IMR-90 (cell line): Measurements from ENCODE around the gene IL23R. TPM values are rescaled to one million over a fixed set of nuclear protein-coding genes. Genes with fewer than 3 reads are reported as not detected.

Experiments used
- ATAC-seq: fragments of 200-7000 bp; cut with Tn5 transposase; 2 replicates; pipeline ENCODE4 v1.9.1; 2020; ENCODE audit warnings: low read depth, mild to moderate bottlenecking, moderate library complexity
- BruUV-seq: library from RNA; stranded (reverse); fragments of 400-500 nt; replicated peaks from 2 replicates; lab custom pipeline; 2021; lab: Mats Ljungman, UMichigan
- CTCF ChIA-PET: fragments of 300-600 bp; formaldehyde crosslinking; extraction: SDS; loops from one replicate; lab custom pipeline; 2021; ENCODE audit warnings: antibody characterized with exemption; lab: Yijun Ruan, JAX
- POLR2A ChIA-PET: fragments of 300-600 bp; sonication (Branson Sonifier 250); formaldehyde crosslinking; loops from one replicate; lab custom pipeline; 2022; ENCODE audit warnings: antibody characterized with exemption; ENCODE audit not compliant: unreplicated experiment; lab: Charles Lee
- DNase-seq: peaks from one replicate; pipeline ENCODE4 v3.0.0; 2013
- H2AFZ ChIP-seq: replicated peaks from 2 replicates; pipeline ENCODE3; 2013; ENCODE audit warnings: low read length, mild to moderate bottlenecking; ENCODE audit not compliant: poor library complexity
- H2AK5ac ChIP-seq: 2 replicates; pipeline ENCODE4 v1.6.1; 2013; ENCODE audit warnings: low read depth, low read length, inconsistent platforms
- H2AK9ac ChIP-seq: replicated peaks from 2 replicates; pipeline ENCODE3; 2013; ENCODE audit warnings: mild to moderate bottlenecking, low read depth, low read length, moderate library complexity; ENCODE audit not compliant: poor library complexity
- H2BK120ac ChIP-seq: 2 replicates; pipeline ENCODE4 v1.6.1; 2013; ENCODE audit warnings: low read depth, low read length, inconsistent platforms
- H2BK15ac ChIP-seq: 3 replicates; pipeline ENCODE4 v1.6.1; 2013; ENCODE audit warnings: low read depth, low read length, inconsistent platforms
- H2BK20ac ChIP-seq: 2 replicates; pipeline ENCODE4 v1.6.1; 2013; ENCODE audit warnings: low read depth, mild to moderate bottlenecking, inconsistent platforms, low read length, moderate library complexity
- H2BK5ac ChIP-seq: 2 replicates; pipeline ENCODE4 v1.6.1; 2013; ENCODE audit warnings: mild to moderate bottlenecking, low read depth, low read length, inconsistent platforms; ENCODE audit not compliant: poor library complexity, severe bottlenecking
- H3K14ac ChIP-seq: replicated peaks from 2 replicates; pipeline ENCODE4 v1.6.1; 2013; ENCODE audit warnings: low read depth, low read length, inconsistent platforms
- H3K18ac ChIP-seq: 2 replicates; pipeline ENCODE4 v1.6.1; 2013; ENCODE audit warnings: low read depth, low read length, control low read depth
- H3K23ac ChIP-seq: 2 replicates; pipeline ENCODE4 v1.6.1; 2013; ENCODE audit warnings: low read depth, low read length, inconsistent platforms
- H3K27ac ChIP-seq: 2 replicates; pipeline ENCODE4 v1.5.1; 2013; ENCODE audit warnings: mild to moderate bottlenecking, control low read depth, low read length; ENCODE audit not compliant: insufficient read depth
- H3K27me3 ChIP-seq: 2 replicates; pipeline ENCODE4 v1.6.1; 2013; ENCODE audit warnings: low read length; ENCODE audit not compliant: control insufficient read depth, insufficient read depth
- H3K36me3 ChIP-seq: 2 replicates; pipeline ENCODE4 v1.6.1; 2013; ENCODE audit warnings: low read length, mixed read lengths; ENCODE audit not compliant: control insufficient read depth, insufficient read depth
- H3K4ac ChIP-seq: 2 replicates; pipeline ENCODE4 v1.6.1; 2013; ENCODE audit warnings: low read depth, low read length, inconsistent platforms
- H3K4me1 ChIP-seq: 2 replicates; pipeline ENCODE4 v1.6.1; 2013; ENCODE audit warnings: low read length, mixed read lengths; ENCODE audit not compliant: control insufficient read depth, insufficient read depth
- H3K4me2 ChIP-seq: 2 replicates; pipeline ENCODE4 v1.6.1; 2013; ENCODE audit warnings: low read depth, mild to moderate bottlenecking, control low read depth, low read length, moderate library complexity
- H3K4me3 ChIP-seq: 2 replicates; pipeline ENCODE4 v1.5.1; 2013; ENCODE audit warnings: low read depth, mild to moderate bottlenecking, control low read depth, low read length, moderate library complexity; ENCODE audit not compliant: insufficient read depth
- H3K56ac ChIP-seq: 2 replicates; pipeline ENCODE4 v1.6.1; 2013; ENCODE audit warnings: low read length, inconsistent platforms; ENCODE audit not compliant: insufficient read depth; ENCODE audit errors: extremely low read depth
- H3K79me1 ChIP-seq, 2 experiments: 2 replicates each; pipeline ENCODE4 v1.6.1; 2013; ENCODE audit warnings: low read length in 2 of 2, inconsistent platforms in 1 of 2, low read depth in 1 of 2
- H3K9ac ChIP-seq: 2 replicates; pipeline ENCODE4 v1.6.1; 2013; ENCODE audit warnings: low read depth, low read length, control low read depth
- H3K9me1 ChIP-seq: 2 replicates; pipeline ENCODE4 v1.6.1; 2013; ENCODE audit warnings: low read length, inconsistent platforms; ENCODE audit not compliant: insufficient read depth
- H3K9me3 ChIP-seq: 2 replicates; pipeline ENCODE4 v1.6.1; 2013; ENCODE audit warnings: low read length; ENCODE audit not compliant: control insufficient read depth, insufficient read depth
- H4K20me1 ChIP-seq: 2 replicates; pipeline ENCODE4 v1.6.1; 2013; ENCODE audit warnings: low read length, inconsistent platforms; ENCODE audit not compliant: insufficient read depth
- H4K5ac ChIP-seq: 2 replicates; pipeline ENCODE4 v1.6.1; 2013; ENCODE audit warnings: mild to moderate bottlenecking, low read depth, low read length, control low read depth
- H4K8ac ChIP-seq, 2 experiments: 2 replicates each; pipeline ENCODE4 v1.6.1; 2013; ENCODE audit warnings: low read depth in 2 of 2, low read length in 2 of 2, control low read depth in 1 of 2, inconsistent platforms in 1 of 2
- H4K91ac ChIP-seq: 2 replicates; pipeline ENCODE4 v1.6.1; 2013; ENCODE audit warnings: low read depth, low read length, inconsistent platforms; ENCODE audit not compliant: insufficient read depth
- CHD1 ChIP-seq: IDR thresholded peaks from 2 replicates; pipeline ENCODE4 v1.6.1; 2012; ENCODE audit warnings: low read depth, low read length, improper control_type of control experiment
- CTCF ChIP-seq: conservative IDR thresholded peaks from 2 replicates; pipeline ENCODE4 v1.5.1; 2012; ENCODE audit warnings: mild to moderate bottlenecking, low read depth, low read length, improper control_type of control experiment
- MXI1 ChIP-seq: IDR thresholded peaks from 2 replicates; pipeline ENCODE4 v1.6.1; 2012; ENCODE audit warnings: low read depth, mild to moderate bottlenecking, low read length, moderate library complexity, borderline replicate concordance
- RCOR1 ChIP-seq: IDR thresholded peaks from 2 replicates; pipeline ENCODE4 v1.6.1; 2012; ENCODE audit warnings: mild to moderate bottlenecking, low read length, improper control_type of control experiment; ENCODE audit not compliant: insufficient replicate concordance
- WGBS, 2 experiments: methylation state at CpG; one replicate each; pipeline versions ENCODE4 v1.1.5 to v1.1.7; 2013; ENCODE audit warnings: missing lambda C conversion rate in 2 of 2; ENCODE audit not compliant: insufficient read length in 1 of 2; ENCODE audit errors: extremely low coverage in 2 of 2; 5-methylcytosine and 5-hydroxymethylcytosine counted together
- dilution Hi-C: fragments of 300-500 bp; cut with HindIII; formaldehyde crosslinking; loops from one replicate; pipeline ENCODE4 v1.14.3; 2018; ENCODE audit warnings: low sequenced_read_pairs; ENCODE audit not compliant: unreplicated experiment
- in situ Hi-C: fragments of 300-500 bp; cut with MboI; formaldehyde crosslinking; loops from 3 replicates; pipeline ENCODE4 v1.14.3; 2019; ENCODE audit warnings: low sequenced_read_pairs, inconsistent platforms, mixed read lengths
- intact Hi-C: fragments of 100-400 bp; cut with micrococcal nuclease; formaldehyde crosslinking; loops from 2 replicates; pipeline ENCODE4 v1.10.0; 2022
- polyA plus RNA-seq, 3 experiments: library from polyadenylated mRNA; depleted of rRNA; stranded (reverse); fragments of >200 nt; gene quantifications; 2 replicates each; pipeline ENCODE4 v1.2.3, GENCODE V29; 2012; ENCODE audit warnings: low replicate concordance in 1 of 3
- total RNA-seq: library from RNA; depleted of rRNA; stranded (reverse); fragments of >200 nt; gene quantifications from 2 replicates; pipeline ENCODE4 v1.2.3, GENCODE V29; 2012

IL23R gene
- total and polyA plus RNA-seq, 2 of the 4 experiments (the other 2 are of a cell fraction) = not detected

- Histone ChIP-seq H2AFZ (no peak overlapping the region), H4K8ac (no peak overlapping the region), H3K23ac (no peak overlapping the region), H4K5ac (no peak overlapping the region), H2BK20ac (no peak overlapping the region), H2BK120ac (no peak overlapping the region), H2BK5ac (no peak overlapping the region), H3K27me3 (peaks cover 4% of the 10 kb centered on the region), H3K4ac (no peak overlapping the region), H3K9me3 (no peaks in the 10 kb centered on the region), H4K91ac (no peak overlapping the region), H3K18ac (no peak overlapping the region), H3K9ac (no peak overlapping the region), H3K9me1 (no peaks in the 10 kb centered on the region), H3K4me2 (no peak overlapping the region), H3K4me1 (no peaks in the 10 kb centered on the region), H3K79me1 (no peaks in the 10 kb centered on the region), H3K14ac (no peak overlapping the region), H3K27ac (no peak overlapping the region), H3K56ac (no peak overlapping the region), H2AK5ac (no peak overlapping the region), H2AK9ac (no peak overlapping the region), H2BK15ac (no peak overlapping the region), H3K4me3 (no peak overlapping the region), H3K36me3 (no peaks in the 10 kb centered on the region), H4K20me1 (no peaks in the 10 kb centered on the region)
- ATAC-seq = no peak
- POLR2A ChIA-PET = no interaction called here
- TF ChIP-seq MXI1 (no peak), CHD1 (no peak), RCOR1 (no peak), CTCF (no peak)
- CTCF ChIA-PET = no interaction called here
- in situ Hi-C loops = loop anchor here (10.0 kb wide), 1 partner anchor 265 kb away; no protein-coding TSS in a partner anchor
- no peak for DNase-seq
- dilution Hi-C loops = no loop called here
- intact Hi-C loops = no loop called here
- no CpG with 5 or more reads among the region's 2 CpGs for WGBS, 2 experiments
- BruUV-seq = no TSS peak
These were observed 73.5 kb downstream of the IL23R start for GRCh38 chr1:67239738-67240137.
